GM12874 (cell line): ENCODE data around the gene MYH9.

ENCODE experiments used
- CTCF ChIP-seq: IDR thresholded peaks from 2 replicates; pipeline ENCODE4 v1.5.1; 2011; ENCODE audit warnings: low read depth, mild to moderate bottlenecking, control low read depth, low read length, moderate library complexity; ENCODE audit not compliant: insufficient read depth

Gene MYH9

DNA sequence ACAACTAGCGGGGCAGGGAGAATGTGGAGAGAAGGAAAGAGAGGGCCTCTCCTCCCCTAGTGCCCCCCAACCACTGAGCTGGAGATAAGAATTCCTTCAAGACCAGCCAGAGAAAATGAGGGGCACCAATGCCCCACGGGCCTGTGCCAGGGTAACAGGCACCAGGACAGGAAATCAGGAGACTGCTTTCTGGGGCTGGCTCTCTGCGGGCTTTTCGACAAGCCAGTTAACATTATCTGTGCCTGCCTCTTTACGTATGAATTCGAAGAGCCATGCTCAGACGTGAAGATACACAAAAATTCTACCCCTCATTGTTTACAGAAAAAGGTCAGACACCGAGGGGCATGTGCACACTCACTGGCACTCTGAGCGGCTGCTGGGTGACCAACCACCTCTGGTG lies 52.1 kb downstream of the MYH9 start:
- no peak for TF ChIP-seq CTCF

- no peak for TF ChIP-seq CTCF
Observed at GRCh38 chr22:36334821-36335603, 52.8 kb downstream of the MYH9 start.

DNA sequence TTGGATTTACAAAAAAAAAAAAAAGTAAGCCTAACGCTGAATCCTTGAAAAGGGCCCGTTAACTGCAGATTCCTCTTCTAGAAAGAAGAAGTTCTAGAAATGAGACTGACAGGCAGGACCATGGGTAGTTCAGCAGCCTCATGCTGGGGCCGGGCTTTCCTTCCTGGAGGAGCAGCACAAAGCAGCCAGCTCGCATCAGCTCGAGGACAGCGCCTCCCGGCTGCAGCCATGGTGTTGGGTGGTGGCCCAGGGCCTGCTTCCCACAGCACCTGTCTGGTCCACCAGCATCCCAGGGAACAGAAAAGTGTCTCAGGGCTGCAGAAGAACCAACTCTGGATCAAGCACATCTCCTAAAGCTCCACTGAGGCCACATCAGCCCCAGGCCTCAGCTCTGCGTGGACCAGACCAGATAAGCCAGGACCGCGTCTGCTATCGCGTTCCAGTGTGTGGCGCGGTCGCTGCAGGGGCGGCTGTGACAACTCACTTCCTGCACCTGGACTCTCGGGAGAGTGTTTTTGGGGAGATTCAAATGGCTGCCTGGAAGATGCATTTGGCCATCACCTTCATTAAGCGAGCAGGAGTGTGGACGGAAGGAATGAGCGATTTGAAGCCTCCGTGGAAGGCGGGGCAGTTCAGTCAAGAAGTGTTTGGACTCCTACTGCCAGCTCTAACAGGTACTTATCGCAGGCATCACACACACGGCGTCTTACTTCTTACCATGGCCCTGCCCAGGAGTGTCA lies 53.5 kb downstream of the MYH9 start:
- 0 out of 2 replicates have a peak, but pooled peaks have one; percentile 2 for TF ChIP-seq CTCF

GRCh38 chr22:36333644-36334043 lies 54.1 kb downstream of the MYH9 start:
- TF ChIP-seq CTCF, result no peak

DNA sequence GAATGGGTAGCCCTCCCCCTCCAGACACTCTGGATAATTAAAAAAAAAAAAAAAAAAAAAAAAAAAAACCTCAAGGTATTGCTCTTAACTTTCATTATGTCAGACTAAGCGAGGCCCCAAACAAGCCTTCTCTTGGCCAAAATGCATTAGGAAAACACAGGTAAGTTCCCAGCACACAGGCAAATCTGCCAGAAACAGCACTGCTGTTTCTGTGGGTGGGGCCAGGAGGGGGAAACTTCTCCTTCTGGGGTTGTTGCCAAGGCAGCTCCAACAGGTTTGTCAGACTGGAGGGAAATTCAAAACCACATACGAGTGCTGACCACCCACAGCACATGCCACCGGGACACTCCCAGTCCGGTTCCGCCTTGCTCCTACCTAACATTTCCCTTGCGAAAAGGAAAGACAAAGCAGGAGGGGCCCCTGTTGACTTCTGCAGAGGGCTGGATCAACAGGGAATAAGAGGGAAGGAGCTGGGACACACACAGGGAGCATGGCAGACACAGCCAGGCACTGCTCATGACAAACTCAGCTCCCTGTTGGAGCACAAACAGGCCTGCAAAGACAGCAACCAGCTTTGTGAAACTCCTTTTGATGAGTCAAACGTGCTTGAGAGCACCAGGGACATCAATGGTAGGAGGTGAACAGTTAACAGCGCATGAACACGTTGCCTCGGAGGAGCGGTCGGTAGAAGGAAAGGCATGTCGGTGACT lies 55.0 kb downstream of the MYH9 start:
- TF ChIP-seq CTCF, result no peak

- TF ChIP-seq CTCF, result no peak
Observed at GRCh38 chr22:36331912-36332622, 55.7 kb downstream of the MYH9 start.

- TF ChIP-seq CTCF, result no peak
Observed at GRCh38 chr22:36331306-36331911, 56.4 kb downstream of the MYH9 start.
